Neural cell (in vitro differentiated cells): ENCODE measurements around the gene WFIKKN2. TPM values are rescaled to one million over a fixed set of nuclear protein-coding genes. Genes with fewer than 3 reads are reported as not detected.

Experiments used
- H2AFZ ChIP-seq: fragments of 200-600, 300-800 bp; sonication (generic), shearing (Covaris generic); 2 replicates; pipeline ENCODE4 v1.6.0; 2014; ENCODE audit warnings: low read depth, mild to moderate bottlenecking, antibody characterized with exemption, low read length, moderate library complexity
- H3F3A ChIP-seq: fragments of 200-600 bp; shearing (Covaris generic); 2 replicates; pipeline ENCODE4 v1.6.1; 2016; ENCODE audit warnings: mild to moderate bottlenecking, moderate library complexity, mixed read lengths, antibody characterized with exemption, low read length; ENCODE audit not compliant: insufficient read depth, poor library complexity, severe bottlenecking
- H3K27ac ChIP-seq: fragments of 200-600, 300-800 bp; sonication (generic), shearing (Covaris generic); 2 replicates; pipeline ENCODE4 v1.5.1; 2014; ENCODE audit warnings: mild to moderate bottlenecking, low read length, moderate library complexity
- H3K27me3 ChIP-seq: fragments of 300-800, 200-600 bp; sonication (generic), shearing (Covaris generic); 2 replicates; pipeline ENCODE4 v1.6.0; 2014; ENCODE audit warnings: mild to moderate bottlenecking, low read depth, low read length, moderate library complexity; ENCODE audit not compliant: insufficient read depth
- H3K36me3 ChIP-seq: fragments of 300-800, 200-600 bp; sonication (generic), shearing (Covaris generic); 2 replicates; pipeline ENCODE4 v1.5.1; 2014; ENCODE audit warnings: mild to moderate bottlenecking, antibody characterized with exemption, low read length, moderate library complexity; ENCODE audit not compliant: insufficient read depth
- H3K4me2 ChIP-seq: fragments of 300-800, 200-600 bp; sonication (generic), shearing (Covaris generic); 2 replicates; pipeline ENCODE4 v1.6.0; 2014; ENCODE audit warnings: mild to moderate bottlenecking, low read length
- H3K4me3 ChIP-seq: fragments of 300-800, 200-600 bp; sonication (generic), shearing (Covaris generic); 2 replicates; pipeline ENCODE4 v1.5.1; 2014; ENCODE audit warnings: mild to moderate bottlenecking, low read length, moderate library complexity
- H3K79me2 ChIP-seq: fragments of 200-600 bp; shearing (Covaris generic); replicated peaks from 2 replicates; pipeline ENCODE4 v1.6.0; 2014; ENCODE audit warnings: mild to moderate bottlenecking, low read length, moderate library complexity; ENCODE audit not compliant: insufficient read depth
- H3K9ac ChIP-seq: fragments of 300-800, 200-600 bp; sonication (generic), shearing (Covaris generic); 2 replicates; pipeline ENCODE4 v1.6.1; 2016; ENCODE audit warnings: mild to moderate bottlenecking, low read length, mixed read lengths
- H3K9me2 ChIP-seq: fragments of 200-600 bp; shearing (Covaris generic); 2 replicates; pipeline ENCODE4 v1.6.1; 2016; ENCODE audit warnings: mild to moderate bottlenecking, low read length, mixed read lengths; ENCODE audit not compliant: insufficient read depth
- H3K9me3 ChIP-seq: fragments of 200-600, 300-800 bp; sonication (generic), shearing (Covaris generic); 2 replicates; pipeline ENCODE4 v1.6.1; 2016; ENCODE audit warnings: mild to moderate bottlenecking, mixed run types, low read length, moderate library complexity, mixed read lengths
- H4K20me1 ChIP-seq: fragments of 200-600 bp; shearing (Covaris generic); 2 replicates; pipeline ENCODE4 v1.6.1; 2016; ENCODE audit warnings: mild to moderate bottlenecking, mixed run types; ENCODE audit not compliant: insufficient read depth
- EP300 ChIP-seq: fragments of 450-650 bp; conservative IDR thresholded peaks from 2 replicates; pipeline ENCODE4 v1.6.1; 2014; ENCODE audit warnings: antibody characterized with exemption, mild to moderate bottlenecking, moderate library complexity; ENCODE audit not compliant: poor library complexity, severe bottlenecking
- EZH2 ChIP-seq: fragments of 200-600, 300-800 bp; shearing (Covaris generic), sonication (generic); IDR thresholded peaks from 2 replicates; pipeline ENCODE4 v1.6.1; 2014; ENCODE audit warnings: antibody characterized with exemption, low read length, borderline replicate concordance, mild to moderate bottlenecking; ENCODE audit not compliant: insufficient read depth, poor library complexity, severe bottlenecking
- MXI1 ChIP-seq: fragments of 450-650 bp; conservative IDR thresholded peaks from 2 replicates; pipeline ENCODE4 v1.6.1; 2014; ENCODE audit warnings: antibody characterized with exemption, mild to moderate bottlenecking; ENCODE audit not compliant: poor library complexity, severe bottlenecking
- POLR2AphosphoS5 ChIP-seq: IDR thresholded peaks from 2 replicates; pipeline ENCODE4 v1.6.1; 2012
- RAD21 ChIP-seq: fragments of 450-650 bp; conservative IDR thresholded peaks from 2 replicates; pipeline ENCODE4 v1.6.1; 2014; ENCODE audit warnings: antibody characterized with exemption, mild to moderate bottlenecking, moderate library complexity
- SMC3 ChIP-seq: fragments of 450-650 bp; conservative IDR thresholded peaks from 2 replicates; pipeline ENCODE4 v1.6.1; 2014; ENCODE audit warnings: antibody characterized with exemption, mild to moderate bottlenecking, moderate library complexity; ENCODE audit not compliant: poor library complexity
- TAF1 ChIP-seq: IDR thresholded peaks from 2 replicates; pipeline ENCODE4 v1.6.1; 2012; ENCODE audit warnings: low read depth
- polyA plus RNA-seq: library from polyadenylated mRNA; depleted of rRNA; stranded (reverse); fragments of >200 nt; gene quantifications from 2 replicates; pipeline ENCODE4 v1.2.3, GENCODE V29; 2014
- TF ChIP-seq, protein P1 (sequence below): fragments of 450-650 bp; IDR thresholded peaks from 2 replicates; pipeline ENCODE4 v1.5.1; 2014; ENCODE audit warnings: antibody characterized with exemption, mild to moderate bottlenecking, moderate library complexity; ENCODE audit not compliant: poor library complexity, severe bottlenecking
- TF ChIP-seq, protein P2 (sequence below): IDR thresholded peaks from 2 replicates; pipeline ENCODE4 v1.6.1; 2012; ENCODE audit warnings: borderline replicate concordance

Gene WFIKKN2
- polyA plus RNA-seq, 1 donor from 2014 or later: not detected

GRCh38 chr17:50816771-50817751 lies 18.3 kb upstream of the WFIKKN2 start (continued):
- TF ChIP-seq EZH2: no peak

GRCh38 chr17:50817838-50818237 lies 17.5 kb upstream of the WFIKKN2 start:
- Histone ChIP-seq H2AFZ (no peak overlapping the region), H3K4me2 (no peak overlapping the region)
- TF ChIP-seq, protein P1, sequence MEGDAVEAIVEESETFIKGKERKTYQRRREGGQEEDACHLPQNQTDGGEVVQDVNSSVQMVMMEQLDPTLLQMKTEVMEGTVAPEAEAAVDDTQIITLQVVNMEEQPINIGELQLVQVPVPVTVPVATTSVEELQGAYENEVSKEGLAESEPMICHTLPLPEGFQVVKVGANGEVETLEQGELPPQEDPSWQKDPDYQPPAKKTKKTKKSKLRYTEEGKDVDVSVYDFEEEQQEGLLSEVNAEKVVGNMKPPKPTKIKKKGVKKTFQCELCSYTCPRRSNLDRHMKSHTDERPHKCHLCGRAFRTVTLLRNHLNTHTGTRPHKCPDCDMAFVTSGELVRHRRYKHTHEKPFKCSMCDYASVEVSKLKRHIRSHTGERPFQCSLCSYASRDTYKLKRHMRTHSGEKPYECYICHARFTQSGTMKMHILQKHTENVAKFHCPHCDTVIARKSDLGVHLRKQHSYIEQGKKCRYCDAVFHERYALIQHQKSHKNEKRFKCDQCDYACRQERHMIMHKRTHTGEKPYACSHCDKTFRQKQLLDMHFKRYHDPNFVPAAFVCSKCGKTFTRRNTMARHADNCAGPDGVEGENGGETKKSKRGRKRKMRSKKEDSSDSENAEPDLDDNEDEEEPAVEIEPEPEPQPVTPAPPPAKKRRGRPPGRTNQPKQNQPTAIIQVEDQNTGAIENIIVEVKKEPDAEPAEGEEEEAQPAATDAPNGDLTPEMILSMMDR: no peak
- TF ChIP-seq, protein P2, sequence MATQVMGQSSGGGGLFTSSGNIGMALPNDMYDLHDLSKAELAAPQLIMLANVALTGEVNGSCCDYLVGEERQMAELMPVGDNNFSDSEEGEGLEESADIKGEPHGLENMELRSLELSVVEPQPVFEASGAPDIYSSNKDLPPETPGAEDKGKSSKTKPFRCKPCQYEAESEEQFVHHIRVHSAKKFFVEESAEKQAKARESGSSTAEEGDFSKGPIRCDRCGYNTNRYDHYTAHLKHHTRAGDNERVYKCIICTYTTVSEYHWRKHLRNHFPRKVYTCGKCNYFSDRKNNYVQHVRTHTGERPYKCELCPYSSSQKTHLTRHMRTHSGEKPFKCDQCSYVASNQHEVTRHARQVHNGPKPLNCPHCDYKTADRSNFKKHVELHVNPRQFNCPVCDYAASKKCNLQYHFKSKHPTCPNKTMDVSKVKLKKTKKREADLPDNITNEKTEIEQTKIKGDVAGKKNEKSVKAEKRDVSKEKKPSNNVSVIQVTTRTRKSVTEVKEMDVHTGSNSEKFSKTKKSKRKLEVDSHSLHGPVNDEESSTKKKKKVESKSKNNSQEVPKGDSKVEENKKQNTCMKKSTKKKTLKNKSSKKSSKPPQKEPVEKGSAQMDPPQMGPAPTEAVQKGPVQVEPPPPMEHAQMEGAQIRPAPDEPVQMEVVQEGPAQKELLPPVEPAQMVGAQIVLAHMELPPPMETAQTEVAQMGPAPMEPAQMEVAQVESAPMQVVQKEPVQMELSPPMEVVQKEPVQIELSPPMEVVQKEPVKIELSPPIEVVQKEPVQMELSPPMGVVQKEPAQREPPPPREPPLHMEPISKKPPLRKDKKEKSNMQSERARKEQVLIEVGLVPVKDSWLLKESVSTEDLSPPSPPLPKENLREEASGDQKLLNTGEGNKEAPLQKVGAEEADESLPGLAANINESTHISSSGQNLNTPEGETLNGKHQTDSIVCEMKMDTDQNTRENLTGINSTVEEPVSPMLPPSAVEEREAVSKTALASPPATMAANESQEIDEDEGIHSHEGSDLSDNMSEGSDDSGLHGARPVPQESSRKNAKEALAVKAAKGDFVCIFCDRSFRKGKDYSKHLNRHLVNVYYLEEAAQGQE: no peak
- TF ChIP-seq EP300: no peak

DNA sequence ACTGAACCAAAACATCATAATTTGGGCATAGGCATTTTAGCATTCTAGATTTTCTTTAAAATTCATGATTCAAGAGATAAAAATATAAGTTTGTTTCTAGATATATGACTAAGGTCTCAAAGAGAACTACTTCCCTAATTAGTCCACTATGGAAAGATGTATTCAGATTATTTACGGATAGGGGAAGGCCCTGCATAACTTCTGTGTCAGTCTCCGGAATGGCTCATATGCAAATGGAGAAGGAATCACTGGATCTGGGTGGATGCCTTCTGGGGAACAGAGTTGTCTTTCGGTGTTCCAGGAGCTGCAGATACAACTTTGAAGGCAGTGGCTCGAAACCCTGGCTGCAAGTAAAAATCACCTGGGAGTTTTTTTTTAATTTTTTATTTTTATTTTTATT lies 17.1 kb upstream of the WFIKKN2 start:
- H4K20me1 ChIP-seq: no peaks in the 10 kb centered on the region
- H3K27me3 ChIP-seq: no peaks in the 10 kb centered on the region
- no peak overlapping the region for H3K4me3 ChIP-seq
- H2AFZ ChIP-seq: no peak overlapping the region
- no peaks in the 10 kb centered on the region for H3F3A ChIP-seq
- H3K27ac ChIP-seq: no peak overlapping the region
- no peaks in the 10 kb centered on the region for H3K9me2 ChIP-seq
- no peak overlapping the region for H3K4me2 ChIP-seq
- H3K9me3 ChIP-seq: no peaks in the 10 kb centered on the region
- no peaks in the 10 kb centered on the region for H3K36me3 ChIP-seq
- H3K9ac ChIP-seq: no peak overlapping the region
- no peaks in the 10 kb centered on the region for H3K79me2 ChIP-seq
- TF ChIP-seq, protein P1: no peak
- TF ChIP-seq RAD21 (no peak), POLR2AphosphoS5 (no peak), EZH2 (no peak), TAF1 (no peak), SMC3 (no peak), EP300 (no peak), MXI1 (no peak)
- TF ChIP-seq, protein P2: no peak

More at GRCh38 chr17:50817838-50818237, 17.5 kb upstream of the WFIKKN2 start:
- Histone ChIP-seq H4K20me1 (no peaks in the 10 kb centered on the region), H3K36me3 (no peaks in the 10 kb centered on the region), H3K9me3 (no peaks in the 10 kb centered on the region), H3K79me2 (no peaks in the 10 kb centered on the region), H3K27ac (no peak overlapping the region), H3K9ac (no peak overlapping the region), H3K4me3 (no peak overlapping the region), H3K9me2 (no peaks in the 10 kb centered on the region), H3F3A (no peaks in the 10 kb centered on the region), H3K27me3 (no peaks in the 10 kb centered on the region)
